Activated T-helper 1 cell treated with Interleukin-2 at 50 U/mL for 16 hours (primary cell): ENCODE results near the gene ARHGEF4.

Experiments
- DNase-seq: peaks from one replicate; pipeline ENCODE4 v3.0.0-alpha.2; 2020; ENCODE audit warnings: low read depth

ARHGEF4 gene

DNA sequence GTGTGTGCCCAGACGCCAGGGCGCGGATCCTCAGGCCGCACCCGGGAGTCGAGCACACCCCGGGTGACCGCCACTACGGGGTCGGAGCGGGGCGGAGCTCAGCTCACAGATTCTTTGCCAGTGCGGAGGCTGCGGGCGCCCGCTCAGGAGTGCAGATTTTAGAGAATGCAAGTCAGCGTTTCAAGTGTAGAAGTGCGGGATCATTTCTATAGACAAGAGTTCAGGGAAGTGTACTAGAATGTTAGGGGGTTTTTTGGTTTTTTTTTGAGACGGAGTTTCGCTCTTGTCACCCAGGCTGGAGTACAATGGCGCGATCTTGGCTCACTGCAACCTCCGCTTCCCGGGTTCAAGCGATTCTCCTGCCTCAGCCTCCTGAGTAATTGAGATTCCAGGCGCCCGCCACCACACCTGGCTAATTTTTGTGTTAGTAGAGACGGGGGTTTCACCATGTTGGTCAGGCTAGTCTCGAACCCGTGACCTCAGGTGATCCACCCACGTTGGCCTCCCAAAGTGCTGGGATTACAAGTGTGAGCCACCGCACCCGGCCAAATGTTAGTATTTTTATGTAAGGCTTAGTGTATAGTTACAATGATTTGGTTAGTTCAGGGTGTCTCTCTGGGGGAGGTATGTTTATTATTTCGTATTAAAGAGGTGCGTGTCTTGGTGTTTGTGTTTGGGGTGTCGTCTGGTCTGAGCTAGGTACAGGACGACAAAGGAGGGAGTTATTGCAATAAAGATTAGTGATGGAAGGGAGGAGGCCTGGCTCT lies 257.2 kb downstream of the ARHGEF4 start:
- no peak for DNase-seq

DNA sequence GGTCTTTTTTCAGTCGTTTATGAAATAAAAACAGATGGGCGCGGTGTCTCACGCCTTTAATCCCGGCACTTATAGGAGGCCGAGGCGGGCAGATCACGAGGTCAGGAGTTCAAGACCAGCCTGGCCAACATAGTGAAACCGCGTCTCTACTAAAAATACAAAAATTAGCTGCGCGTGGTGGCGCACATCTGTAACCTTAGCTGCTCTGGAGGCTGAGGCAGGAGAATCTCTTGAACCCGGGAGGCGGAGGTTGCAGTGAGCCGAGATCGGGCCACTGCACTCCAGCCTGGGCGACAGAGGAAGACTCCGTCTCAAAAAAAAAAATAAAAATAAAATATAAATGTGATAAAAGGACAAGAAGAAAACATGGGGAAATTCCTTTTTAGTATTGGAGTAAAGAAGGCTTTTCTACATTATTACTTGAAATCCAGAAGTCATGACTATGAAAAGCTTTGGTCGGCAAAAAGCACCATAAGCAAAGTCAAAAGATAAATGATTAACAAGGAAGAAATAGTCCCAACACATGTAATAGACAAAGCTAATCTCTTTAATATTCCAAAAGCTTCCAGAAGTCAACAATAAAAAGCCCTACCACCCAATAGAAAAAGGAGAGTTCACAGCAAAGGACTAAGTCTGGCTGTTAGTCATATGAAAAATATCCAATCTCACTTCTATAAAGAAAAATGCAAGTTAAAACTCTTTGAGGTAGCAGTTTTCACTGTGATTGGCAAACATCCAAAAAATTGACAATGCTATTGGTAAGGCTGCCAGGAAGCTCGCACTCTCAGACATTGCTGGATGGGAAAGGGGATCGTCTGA lies 258.0 kb downstream of the ARHGEF4 start:
- DNase-seq = no peak
